Hepatocyte (in vitro differentiated cells): Measurements from ENCODE around the gene HNRNPK. TPM values are rescaled to one million over a fixed set of nuclear protein-coding genes. Genes with fewer than 3 reads are reported as not detected.

ENCODE experiments used
- DNase-seq: peaks from one replicate; pipeline ENCODE4 v3.0.0-alpha.2; 2016; ENCODE audit warnings: low spot score
- H2AFZ ChIP-seq: fragments of 200-600 bp; sonication (generic); 2 replicates; pipeline ENCODE4 v1.6.0; 2016; ENCODE audit warnings: antibody characterized with exemption, mild to moderate bottlenecking
- H3K27ac ChIP-seq: fragments of 200-600 bp; sonication (generic); 2 replicates; pipeline ENCODE4 v1.5.1; 2016; ENCODE audit warnings: mild to moderate bottlenecking
- H3K27me3 ChIP-seq: fragments of 200-600 bp; sonication (generic); 2 replicates; pipeline ENCODE4 v1.6.1; 2016
- H3K36me3 ChIP-seq: fragments of 200-600 bp; sonication (generic); replicated peaks from 2 replicates; pipeline ENCODE4 v1.5.1; 2016; ENCODE audit warnings: low read depth; ENCODE audit not compliant: insufficient read depth
- H3K4me1 ChIP-seq: fragments of 200-600 bp; sonication (generic); 2 replicates; pipeline ENCODE4 v1.5.1; 2016; ENCODE audit warnings: mild to moderate bottlenecking, moderate library complexity; ENCODE audit not compliant: insufficient read depth
- H3K4me2 ChIP-seq: fragments of 200-600 bp; sonication (generic); 2 replicates; pipeline ENCODE4 v1.6.0; 2016
- H3K4me3 ChIP-seq: fragments of 200-600 bp; sonication (generic); 2 replicates; pipeline ENCODE4 v1.5.1; 2016; ENCODE audit warnings: mild to moderate bottlenecking
- H3K79me2 ChIP-seq: fragments of 200-600 bp; sonication (generic); 2 replicates; pipeline ENCODE4 v1.6.0; 2017; ENCODE audit warnings: mild to moderate bottlenecking
- H3K9me2 ChIP-seq: fragments of 200-600 bp; sonication (generic); replicated peaks from 2 replicates; pipeline ENCODE4 v1.6.0; 2017; ENCODE audit warnings: mild to moderate bottlenecking; ENCODE audit not compliant: insufficient read depth
- H3K9me3 ChIP-seq: fragments of 200-600 bp; sonication (generic); 2 replicates; pipeline ENCODE4 v1.5.1; 2016; ENCODE audit warnings: low read depth, mild to moderate bottlenecking
- H4K20me1 ChIP-seq: fragments of 200-600 bp; sonication (generic); 2 replicates; pipeline ENCODE4 v1.6.0; 2016; ENCODE audit warnings: mild to moderate bottlenecking; ENCODE audit not compliant: insufficient read depth, poor library complexity, severe bottlenecking
- CTCF ChIP-seq: fragments of 200-600 bp; sonication (generic); IDR thresholded peaks from 2 replicates; pipeline ENCODE4 v1.5.1; 2016; ENCODE audit warnings: antibody characterized with exemption, mild to moderate bottlenecking; ENCODE audit not compliant: poor library complexity
- EZH2 ChIP-seq: fragments of 200-600 bp; sonication (generic); IDR thresholded peaks from 2 replicates; pipeline ENCODE4 v1.6.1; 2016; ENCODE audit warnings: antibody characterized with exemption, mild to moderate bottlenecking, borderline replicate concordance
- EZH2phosphoT487 ChIP-seq: fragments of 200-600 bp; sonication (generic); IDR thresholded peaks from one replicate; pipeline ENCODE4 v1.6.1; 2018; ENCODE audit warnings: antibody characterized with exemption, mild to moderate bottlenecking, low read depth, moderate library complexity; ENCODE audit not compliant: unreplicated experiment, severe bottlenecking
- WGBS: methylation state at CpG from one replicate; pipeline ENCODE4 v1.1.6; 2016; ENCODE audit warnings: low lambda C conversion rate; ENCODE audit errors: missing lambda C conversion rate; 5-methylcytosine and 5-hydroxymethylcytosine counted together
- polyA plus RNA-seq: library from polyadenylated mRNA; unstranded; fragments of >200 nt; fragmentation: Nextera tagmentation; extraction: Ambion mirVana; gene quantifications from 2 replicates; pipeline ENCODE4 v1.2.1, GENCODE V29; 2016
- total RNA-seq: library from RNA; depleted of rRNA; stranded (reverse); fragments of >200 nt; gene quantifications from 2 replicates; pipeline ENCODE4 v1.2.3, GENCODE V29; 2014

The HNRNPK gene
- total and polyA plus RNA-seq, 2 experiments from 2014 or later: 458 to 579 TPM

- H3K27me3 ChIP-seq: no peaks in the 10 kb centered on the region
Measured at GRCh38 chr9:84000186-84000585, 20.2 kb upstream of the HNRNPK start.

GRCh38 chr9:83999141-83999918 lies 19.3 kb upstream of the HNRNPK start:
- DNase-seq: no peak
- Histone ChIP-seq H3K4me1 (no peaks in the 10 kb centered on the region), H3K4me3 (no peak overlapping the region), H3K9me2 (no peaks in the 10 kb centered on the region), H3K9me3 (no peaks in the 10 kb centered on the region), H3K36me3 (no peaks in the 10 kb centered on the region), H2AFZ (no peak overlapping the region), H4K20me1 (no peaks in the 10 kb centered on the region), H3K27ac (no peak overlapping the region), H3K79me2 (peaks cover 12% of the 10 kb centered on the region), H3K4me2 (no peak overlapping the region), H3K27me3 (no peaks in the 10 kb centered on the region)
- 70% methylated on average over 2 of the region's 2 CpGs for WGBS
- TF ChIP-seq EZH2phosphoT487: no peak
- no peak for TF ChIP-seq EZH2
- no peak for TF ChIP-seq CTCF

More at GRCh38 chr9:84000186-84000585, 20.2 kb upstream of the HNRNPK start:
- Histone ChIP-seq H3K9me3 (no peaks in the 10 kb centered on the region), H3K36me3 (no peaks in the 10 kb centered on the region), H3K9me2 (no peaks in the 10 kb centered on the region), H3K27ac (no peak overlapping the region), H3K4me1 (no peaks in the 10 kb centered on the region), H4K20me1 (no peaks in the 10 kb centered on the region), H2AFZ (no peak overlapping the region), H3K4me3 (no peak overlapping the region), H3K4me2 (no peak overlapping the region), H3K79me2 (peaks cover 9% of the 10 kb centered on the region)
- WGBS: 90% methylated on average over 3 of the region's 3 CpGs
- DNase-seq: no peak
- TF ChIP-seq EZH2phosphoT487 (no peak), EZH2 (no peak), CTCF (no peak)

- no peaks in the 10 kb centered on the region for H4K20me1 ChIP-seq
- DNase-seq: no peak
- no peak overlapping the region for H3K4me3 ChIP-seq
- no peak overlapping the region for H3K27ac ChIP-seq
- TF ChIP-seq EZH2phosphoT487 (no peak), EZH2 (no peak)
- no peaks in the 10 kb centered on the region for H3K9me3 ChIP-seq
- WGBS: 76% methylated on average over 4 of the region's 4 CpGs
- no peaks in the 10 kb centered on the region for H3K9me2 ChIP-seq
- no peaks in the 10 kb centered on the region for H3K27me3 ChIP-seq
- no peaks in the 10 kb centered on the region for H3K4me1 ChIP-seq
- H3K36me3 ChIP-seq: no peaks in the 10 kb centered on the region
- no peak overlapping the region for H2AFZ ChIP-seq
- no peak overlapping the region for H3K4me2 ChIP-seq
- peaks cover 18% of the 10 kb centered on the region for H3K79me2 ChIP-seq
Measured at GRCh38 chr9:83996126-83996525, 16.1 kb upstream of the HNRNPK start.

GRCh38 chr9:83992901-83993300 lies 12.9 kb upstream of the HNRNPK start:
- no peak for DNase-seq
- no peaks in the 10 kb centered on the region for H3K9me2 ChIP-seq
- no peak overlapping the region for H3K4me3 ChIP-seq
- TF ChIP-seq EZH2phosphoT487 (no peak), CTCF (no peak), EZH2 (no peak)
- H3K4me2 ChIP-seq: no peak overlapping the region
- H2AFZ ChIP-seq: no peak overlapping the region
- H4K20me1 ChIP-seq: no peaks in the 10 kb centered on the region
- no peaks in the 10 kb centered on the region for H3K9me3 ChIP-seq
- no peak overlapping the region for H3K27ac ChIP-seq
- H3K79me2 ChIP-seq: peaks cover 35% of the 10 kb centered on the region
- H3K4me1 ChIP-seq: no peaks in the 10 kb centered on the region
- no peaks in the 10 kb centered on the region for H3K36me3 ChIP-seq
- H3K27me3 ChIP-seq: no peaks in the 10 kb centered on the region
